G401.6 (cell line): ENCODE results near the gene RC3H1.
"Not testable (repeated sequence)": the region's sequence is repeated elsewhere in the genome, so short reads cannot be mapped to it uniquely, and the experiment has no call there.

Experiments used
- FAIRE-seq: peaks from 2 replicates; lab custom pipeline; 2012; peaks lifted over from hg19 to GRCh38; lab: Jason Lieb, UNC

RC3H1 gene

DNA sequence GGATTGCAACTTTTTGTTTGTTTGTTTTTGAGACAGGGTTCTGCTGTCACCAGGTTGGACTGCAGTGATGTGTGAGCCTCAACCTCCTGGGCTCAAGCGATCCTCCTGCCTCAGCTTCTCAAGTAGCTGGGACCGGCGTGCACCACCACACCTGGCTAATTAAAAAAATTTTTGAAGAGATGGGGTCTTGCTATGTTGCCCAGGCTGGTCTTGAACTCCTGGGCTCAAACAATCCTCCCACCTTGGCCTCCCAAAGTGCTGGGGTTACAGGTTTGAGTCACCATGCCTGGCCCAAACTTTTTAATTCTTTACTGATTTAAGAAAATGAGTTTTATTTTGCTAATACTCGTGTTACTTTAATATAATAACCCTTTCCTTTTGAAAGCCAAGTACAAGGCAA, 73.6 kb downstream of the RC3H1 start:
- no peak for FAIRE-seq

DNA sequence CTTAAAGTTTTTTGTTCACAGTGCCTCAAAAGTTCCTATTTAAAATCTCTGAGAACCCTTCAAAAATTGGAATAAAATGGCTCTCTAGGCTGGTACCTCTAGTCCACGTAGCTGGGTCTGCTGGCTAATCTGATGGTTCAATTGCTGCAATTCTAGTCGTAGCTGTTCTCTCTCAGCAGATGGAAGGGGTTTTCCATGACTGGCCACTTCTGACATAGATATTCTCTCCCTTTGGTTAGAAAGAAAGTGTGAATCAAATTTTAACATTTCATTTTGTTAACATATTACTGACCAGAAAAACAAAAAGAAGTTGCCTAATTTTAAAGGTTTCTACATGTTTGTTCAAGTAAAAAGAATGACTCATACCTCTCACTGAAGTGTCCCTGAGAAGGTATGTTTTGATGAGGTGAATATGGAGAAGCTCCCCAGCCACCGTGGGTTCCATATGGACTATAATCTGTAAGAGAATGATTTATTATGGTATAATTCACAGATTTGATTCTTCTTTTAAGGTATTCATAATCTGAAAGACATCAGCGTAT, 75.7 kb downstream of the RC3H1 start:
- FAIRE-seq: no peak

DNA sequence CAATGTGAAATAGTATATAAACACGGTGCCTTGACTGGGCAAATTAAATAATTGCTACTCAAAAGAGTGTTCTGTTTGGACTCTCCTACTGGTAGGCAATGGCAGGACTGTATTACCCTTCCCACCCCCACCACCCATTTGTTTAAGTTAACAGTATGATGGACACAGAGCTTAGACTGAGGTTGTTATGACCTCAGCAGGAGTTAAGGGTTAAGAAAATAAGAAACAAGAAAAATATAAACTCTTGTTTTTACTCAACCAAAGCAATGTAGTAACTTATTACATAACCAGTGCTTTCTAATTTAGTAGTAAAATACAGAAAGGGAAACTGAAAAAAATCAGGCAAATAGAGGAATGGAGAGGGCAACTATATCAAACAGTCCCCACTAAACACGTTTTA, 85.1 kb downstream of the RC3H1 start:
- FAIRE-seq: no peak

DNA sequence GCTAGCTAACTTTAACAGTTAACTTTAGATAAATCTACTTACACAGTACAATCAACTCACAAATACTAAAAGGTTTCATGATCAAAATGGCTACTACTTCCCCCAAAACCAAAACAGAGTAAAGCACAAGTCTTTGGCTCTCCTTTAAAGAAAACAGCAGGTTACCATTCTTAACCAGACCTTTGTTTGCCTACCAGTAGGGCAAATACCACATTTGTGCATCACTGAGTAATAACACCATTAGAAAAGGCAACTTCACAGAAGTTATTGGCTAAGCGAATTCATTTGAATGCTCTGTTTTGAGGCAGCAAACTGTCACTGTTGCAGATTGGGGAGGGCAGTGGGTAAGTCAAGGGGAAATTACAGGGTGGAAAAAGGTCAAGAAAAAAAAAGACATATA, 87.7 kb downstream of the RC3H1 start:
- no peak for FAIRE-seq

DNA sequence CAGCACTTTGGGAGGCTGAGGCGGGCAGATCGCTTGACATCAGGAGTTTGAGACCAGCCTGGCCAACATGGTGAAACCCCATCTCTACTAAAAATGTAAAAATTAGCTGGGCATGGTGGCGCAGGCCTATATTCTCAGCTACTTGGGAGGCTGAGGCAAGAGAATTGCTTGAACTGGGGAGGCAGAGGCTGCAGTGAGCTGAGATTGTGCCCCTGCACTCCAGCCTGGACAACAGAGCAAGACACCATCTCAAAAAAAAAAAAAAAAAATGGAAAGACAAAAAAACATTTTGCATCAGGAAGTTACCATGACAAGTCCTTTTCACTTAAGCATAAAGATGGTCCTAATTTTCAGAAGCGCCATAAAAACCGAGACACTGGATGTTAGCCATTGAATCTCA, 91.6 kb downstream of the RC3H1 start:
- not testable (repeated sequence) for FAIRE-seq

DNA sequence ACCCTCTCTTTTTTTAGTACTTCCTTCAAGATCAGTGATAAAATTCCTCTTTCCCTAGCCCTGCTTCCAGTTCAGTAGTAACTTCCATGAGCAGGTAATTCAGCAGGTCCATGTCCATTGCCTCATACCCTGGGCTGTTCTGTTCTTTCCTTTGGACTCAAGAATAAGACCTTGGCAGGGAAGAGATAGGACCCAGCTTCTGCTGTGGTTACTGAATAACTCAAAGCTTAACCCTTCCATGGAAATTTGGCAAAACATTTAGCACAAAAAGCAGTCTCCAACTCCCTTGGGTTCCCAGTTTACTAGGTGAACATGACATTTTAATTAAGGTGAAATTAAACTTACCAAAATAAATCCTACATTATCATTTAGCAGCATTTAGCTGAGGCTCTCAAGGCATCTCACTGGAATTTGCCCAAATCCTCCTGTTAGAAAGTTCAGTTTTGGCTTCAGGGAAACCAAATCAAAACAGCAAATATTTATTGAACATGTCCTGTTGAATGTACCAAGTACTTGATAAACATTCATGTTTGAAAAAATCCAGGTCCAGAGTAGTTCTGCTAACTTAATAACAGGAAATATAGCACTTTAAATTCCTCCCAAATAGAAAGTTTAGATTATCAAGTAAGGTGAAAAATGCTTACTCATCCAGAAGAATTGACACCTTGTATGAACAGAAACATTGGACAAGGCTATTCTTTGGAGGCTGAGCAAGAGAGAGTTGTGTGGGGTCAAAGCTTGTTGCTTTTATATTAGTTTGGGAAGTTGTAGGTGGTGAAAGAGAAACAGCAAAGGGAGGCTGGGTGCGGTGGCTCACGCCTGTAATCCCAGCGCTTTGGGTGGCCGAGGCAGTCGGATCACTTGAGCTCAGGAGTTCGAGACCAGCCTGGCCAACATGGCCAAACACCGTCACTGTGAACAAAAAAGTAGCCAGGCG, 96.6 kb downstream of the RC3H1 start:
- no peak for FAIRE-seq

DNA sequence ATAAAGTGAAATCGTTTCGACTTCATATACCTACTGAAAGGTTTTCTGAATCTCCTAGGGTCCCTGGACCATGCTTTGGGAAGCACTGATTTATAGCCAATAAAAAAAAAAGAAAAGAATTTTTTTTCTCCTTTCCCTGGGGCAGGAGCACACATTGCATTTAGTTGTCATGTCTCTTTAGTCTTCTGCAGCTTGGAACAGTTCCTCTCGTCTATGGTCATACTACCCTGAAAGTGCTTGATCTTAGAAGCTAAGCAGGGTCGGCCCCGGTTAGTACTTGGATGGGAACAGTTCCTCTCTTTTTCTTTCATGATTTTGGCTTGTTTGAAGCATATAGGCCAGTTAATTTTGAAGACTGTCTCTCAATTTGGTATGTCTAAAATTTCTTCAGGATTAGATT, 101.3 kb downstream of the RC3H1 start:
- no peak for FAIRE-seq

DNA sequence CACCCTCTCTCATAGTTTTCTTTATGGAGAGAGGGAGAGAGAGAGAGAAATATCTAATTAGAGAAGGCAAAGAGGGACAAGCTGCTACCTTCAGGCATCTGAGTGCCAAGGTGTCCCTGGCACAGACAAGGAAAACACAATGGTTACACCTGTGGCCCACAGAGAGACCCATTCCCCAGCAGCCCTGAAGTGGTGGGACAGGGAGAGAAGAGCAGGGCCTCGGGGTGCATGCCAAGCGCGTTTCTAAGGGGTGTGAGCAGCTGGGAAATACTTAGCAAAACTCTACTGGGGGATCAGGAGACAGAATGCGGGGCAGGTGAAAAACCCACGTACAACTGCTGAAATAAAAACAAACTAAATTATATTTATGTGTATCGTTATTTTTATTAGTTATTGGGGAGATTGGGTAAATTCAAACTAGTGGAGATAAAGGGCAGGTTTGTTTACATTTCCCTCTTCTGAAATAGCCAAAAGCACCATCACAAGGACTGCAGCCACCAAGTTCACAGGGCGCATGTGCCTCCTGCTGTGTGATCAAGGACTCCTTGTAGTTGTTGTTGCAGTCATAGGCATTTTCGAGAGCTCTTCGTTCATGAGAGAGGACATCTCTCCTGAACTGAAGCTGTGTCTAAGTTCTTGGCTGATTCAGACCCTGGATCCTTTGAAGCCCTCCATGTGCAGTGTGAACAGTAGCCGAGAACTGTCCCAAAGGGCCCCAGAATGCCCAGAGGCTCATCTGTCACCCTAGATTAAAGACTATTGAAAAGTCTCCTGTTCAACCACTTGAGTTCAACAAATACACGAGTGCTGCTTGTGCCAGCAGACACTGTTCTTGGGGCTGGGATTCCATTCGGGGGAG, 104.3 kb downstream of the RC3H1 start:
- no peak for FAIRE-seq

DNA sequence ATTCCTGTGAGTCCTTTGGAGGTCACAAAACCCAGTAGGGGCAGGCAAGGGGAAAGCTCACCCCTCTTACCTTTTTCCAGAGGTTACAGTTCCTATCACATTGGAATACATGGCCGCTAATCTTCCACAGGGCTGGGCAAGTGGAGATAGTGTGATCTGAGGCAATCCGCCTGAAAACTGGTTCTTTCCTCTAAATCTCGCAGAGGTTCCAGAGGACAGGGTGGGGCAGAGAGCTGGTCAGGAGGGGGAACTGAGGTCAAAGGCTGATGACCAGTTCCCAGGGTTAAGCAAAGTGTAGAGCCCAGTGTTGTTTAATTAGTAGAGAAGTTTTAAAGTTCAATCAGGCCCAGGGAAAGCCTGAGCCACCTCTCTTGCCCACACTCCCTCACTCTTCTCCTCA, 105.0 kb downstream of the RC3H1 start, which contains the start of gene SERPINC1:
Gene SERPINC1 (minus strand): TSS at position 179 of the 400 bp plus-strand sequence. CDS start 68 bp downstream, at position 111.
- no peak for FAIRE-seq

DNA sequence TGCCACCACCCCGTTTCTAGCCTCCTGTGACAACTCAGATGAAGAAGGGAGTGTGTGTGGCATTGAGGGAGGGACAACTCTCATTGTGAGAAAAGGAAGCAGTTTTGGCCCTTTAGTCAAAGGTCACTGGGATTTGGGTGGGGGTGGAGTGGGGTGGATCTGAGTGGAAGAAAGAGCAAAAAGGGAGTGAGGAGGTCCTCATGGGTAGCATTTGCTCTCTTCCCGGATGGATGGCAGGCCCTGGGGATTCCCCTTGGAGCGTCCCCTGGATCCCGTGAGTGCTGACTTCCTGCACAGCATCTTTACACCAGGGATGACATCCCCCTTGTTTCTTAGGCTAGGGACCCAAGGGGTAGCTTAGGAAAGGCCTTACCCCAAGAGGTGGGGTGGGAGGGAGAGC, 105.5 kb downstream of the RC3H1 start:
- no peak for FAIRE-seq

DNA sequence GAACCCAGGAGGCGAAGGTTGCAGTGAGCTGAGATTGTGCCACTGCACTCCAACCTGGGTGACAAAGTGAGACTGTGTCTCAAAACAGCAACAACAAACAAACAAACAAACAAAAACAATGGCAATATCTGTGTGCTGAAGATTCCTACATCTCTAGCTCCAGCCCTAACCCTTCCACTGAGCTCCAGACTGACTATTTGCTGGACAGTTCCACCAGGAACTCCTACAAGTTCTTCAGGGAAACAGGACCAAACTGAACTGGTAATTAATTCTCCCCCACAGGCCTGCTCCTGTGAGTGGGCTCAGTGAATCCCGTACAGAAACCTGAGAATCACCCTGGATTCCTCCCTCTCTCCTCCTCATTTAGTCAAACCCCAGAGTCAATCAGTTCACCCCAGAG, 106.6 kb downstream of the RC3H1 start:
- no peak for FAIRE-seq

DNA sequence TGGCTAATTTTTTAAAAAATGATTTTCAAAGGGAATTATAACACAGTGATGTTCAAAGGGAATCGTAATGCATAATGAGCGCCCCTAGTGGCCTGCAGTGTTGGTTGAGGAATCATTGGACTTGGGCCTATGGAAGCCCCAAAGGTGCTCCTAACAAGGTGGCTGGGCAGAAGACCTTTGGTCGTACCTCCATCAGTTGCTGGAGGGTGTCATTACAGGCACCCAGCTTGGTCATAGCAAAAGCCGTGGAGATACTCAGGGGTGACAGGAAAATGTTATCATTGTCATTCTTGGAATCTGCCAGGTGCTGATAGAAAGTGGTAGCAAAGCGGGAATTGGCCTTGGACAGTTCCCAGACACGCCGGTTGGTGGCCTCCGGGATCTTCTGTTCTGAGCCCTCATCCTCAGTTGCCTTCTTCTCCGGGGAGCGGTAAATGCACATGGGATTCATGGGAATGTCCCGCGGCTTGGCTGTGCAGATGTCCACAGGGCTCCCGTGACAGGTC, 107.7 kb downstream of the RC3H1 start:
- FAIRE-seq: no peak

DNA sequence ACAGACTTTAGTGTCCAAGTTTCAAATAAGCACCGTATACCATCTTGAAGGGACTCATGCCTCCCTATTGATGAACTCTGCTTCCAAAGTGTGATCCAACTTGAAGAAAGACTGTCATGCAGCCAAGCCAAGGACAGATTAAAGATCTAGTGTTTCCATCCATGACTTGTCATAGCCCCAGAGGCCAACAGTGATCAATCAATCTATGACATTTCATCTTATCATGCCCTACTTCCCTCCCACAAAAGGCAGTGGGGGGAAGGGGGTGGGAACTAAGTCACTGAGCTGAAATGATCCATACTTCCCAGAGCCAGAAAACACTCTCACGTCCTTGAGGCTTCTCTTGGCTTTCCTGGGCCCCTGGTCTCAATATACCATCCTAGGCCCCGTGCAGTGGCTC, 109.0 kb downstream of the RC3H1 start:
- no peak for FAIRE-seq

DNA sequence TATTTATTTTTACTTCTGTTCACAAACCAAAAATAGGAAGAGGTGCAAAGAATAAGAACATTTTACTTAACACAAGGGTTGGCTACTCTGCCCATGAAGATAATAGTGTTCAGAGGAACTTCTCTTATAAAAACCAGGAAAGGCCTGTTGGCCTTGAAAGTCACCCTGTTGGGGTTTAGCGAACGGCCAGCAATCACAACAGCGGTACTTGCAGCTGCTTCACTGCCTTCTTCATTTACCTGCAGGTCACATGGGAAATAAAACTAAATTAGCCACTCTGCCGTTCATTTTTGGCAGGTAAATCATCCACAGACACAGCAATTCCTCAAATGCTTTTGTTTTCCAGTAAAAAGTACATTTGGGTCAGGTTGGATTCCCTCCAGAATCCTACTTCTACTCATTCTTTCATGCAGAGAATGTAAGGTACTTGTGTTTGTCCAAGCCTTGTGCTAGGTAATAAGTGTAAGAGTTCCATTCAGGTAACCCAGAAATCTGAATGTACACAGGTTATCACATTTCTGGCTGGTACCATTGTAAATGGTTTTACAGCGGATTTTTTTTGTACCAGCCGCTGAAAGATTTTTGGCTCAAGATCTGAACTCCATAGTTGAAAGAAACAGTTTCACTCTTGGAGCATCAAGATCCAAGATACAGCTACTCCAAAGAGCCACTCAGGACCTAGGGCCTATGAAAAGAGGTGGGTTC, 118.2 kb downstream of the RC3H1 start:
- no peak for FAIRE-seq

DNA sequence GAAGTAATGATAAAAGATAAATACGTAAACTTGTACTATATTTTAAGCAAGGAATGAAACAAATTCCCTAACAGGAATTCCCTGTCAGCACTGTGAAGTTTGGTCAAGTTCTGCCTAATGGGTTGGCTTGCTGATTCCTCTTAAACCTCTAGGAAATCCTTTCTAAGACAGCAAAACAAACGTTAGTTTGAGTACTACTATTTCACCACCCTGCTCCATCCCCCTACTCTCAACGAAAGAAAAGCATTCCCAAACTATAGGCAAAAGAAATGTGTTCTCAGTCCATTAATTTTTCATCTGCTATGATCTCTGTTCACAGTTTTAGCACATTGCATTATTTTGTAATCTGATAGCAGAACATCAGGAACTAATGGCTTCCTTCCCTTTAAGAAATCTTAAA, 121.2 kb downstream of the RC3H1 start:
- no peak for FAIRE-seq

DNA sequence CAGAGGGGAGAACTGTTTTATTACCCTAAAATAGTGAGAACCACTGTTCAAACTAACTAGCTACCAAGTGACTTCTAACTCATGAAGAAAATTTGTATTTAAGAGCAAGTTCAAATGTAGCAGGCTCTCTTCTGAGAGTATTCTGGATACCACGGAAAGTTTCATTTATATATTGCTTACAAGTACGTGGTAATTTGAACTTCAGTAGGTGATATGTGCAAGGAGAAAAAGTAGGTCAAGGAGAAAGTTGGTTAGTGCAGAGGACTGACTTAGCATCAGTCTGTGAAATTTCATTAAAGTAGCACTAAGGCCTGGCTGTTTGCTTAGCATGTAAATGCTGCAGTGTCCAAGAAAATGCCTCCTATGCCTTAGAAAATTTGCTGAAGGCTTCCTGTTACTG, 121.7 kb downstream of the RC3H1 start:
- no peak for FAIRE-seq

DNA sequence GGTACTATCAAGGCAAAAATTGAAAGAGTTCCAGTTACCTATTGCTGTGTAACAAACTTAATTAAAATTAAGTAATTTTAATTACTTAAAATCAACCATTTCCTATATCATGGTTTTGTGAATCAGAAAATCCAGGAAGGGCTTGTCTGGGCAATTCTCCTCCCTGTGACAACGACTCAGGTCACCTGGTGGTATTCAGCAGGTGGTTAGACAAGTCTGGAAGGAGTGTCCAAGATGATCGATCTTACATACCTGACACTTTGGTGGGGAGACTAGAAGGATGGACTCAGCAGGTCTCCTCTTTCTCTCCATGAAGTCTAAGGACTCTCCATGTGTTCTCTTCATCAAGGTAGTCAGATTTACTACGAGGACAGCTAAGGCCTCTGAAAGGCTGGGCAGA, 128.0 kb downstream of the RC3H1 start:
- FAIRE-seq: no peak

DNA sequence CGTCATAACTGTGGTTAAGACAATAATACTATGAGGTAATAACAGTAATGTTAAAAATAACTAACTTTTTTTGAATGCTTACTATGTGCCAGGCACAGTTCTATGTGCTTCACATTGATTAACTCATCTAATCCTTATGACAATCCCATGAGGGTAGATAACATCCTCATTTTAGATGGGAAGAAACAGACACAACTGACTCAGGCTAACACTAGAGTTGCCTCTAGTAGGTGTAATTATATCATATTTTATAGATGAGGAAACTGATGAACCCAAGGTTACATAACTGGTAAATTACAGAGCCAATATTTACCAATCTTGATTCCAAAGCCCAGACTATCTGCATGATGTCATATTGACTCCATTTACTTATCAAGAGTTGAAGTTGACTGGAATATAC, 128.5 kb downstream of the RC3H1 start:
- FAIRE-seq: no peak

DNA sequence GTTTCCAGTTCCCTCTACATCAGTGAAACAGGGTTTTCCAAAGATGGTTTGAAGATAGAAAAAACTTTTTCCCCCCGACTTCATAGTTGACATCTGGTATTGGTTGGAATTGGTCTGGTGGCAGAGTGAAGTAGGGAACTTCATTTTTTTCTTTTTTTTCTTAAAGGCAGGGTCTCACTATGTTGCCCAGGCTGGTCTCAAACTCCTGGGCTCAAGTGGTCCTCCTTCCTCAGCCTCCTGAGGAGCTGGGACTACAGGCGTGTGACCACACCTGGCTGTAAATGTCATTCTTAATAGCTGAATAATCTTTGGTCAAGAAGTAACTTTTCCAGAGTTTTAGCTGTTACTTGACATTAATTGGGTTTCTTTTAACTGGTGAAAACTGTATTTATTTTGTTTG, 132.3 kb downstream of the RC3H1 start:
- no peak for FAIRE-seq

DNA sequence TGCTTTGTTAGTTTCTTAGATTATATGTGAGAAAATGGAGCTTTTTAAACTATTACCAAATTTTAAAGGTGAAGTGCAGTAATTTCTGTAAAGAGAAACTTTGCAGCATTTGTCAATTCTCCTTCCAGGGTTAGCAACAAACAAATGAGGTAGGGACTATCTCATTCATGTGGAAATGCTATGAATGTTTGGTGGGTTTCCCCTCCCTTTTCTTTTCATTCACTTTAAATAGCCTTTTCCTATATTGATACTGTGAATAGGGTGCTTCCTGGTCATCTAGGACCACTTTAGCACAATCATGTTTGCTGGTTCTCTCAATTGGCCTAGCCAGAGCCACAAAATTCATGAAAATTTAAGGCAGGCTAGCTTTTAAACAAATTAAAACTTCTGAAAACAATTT, 133.4 kb downstream of the RC3H1 start:
- FAIRE-seq: no peak

DNA sequence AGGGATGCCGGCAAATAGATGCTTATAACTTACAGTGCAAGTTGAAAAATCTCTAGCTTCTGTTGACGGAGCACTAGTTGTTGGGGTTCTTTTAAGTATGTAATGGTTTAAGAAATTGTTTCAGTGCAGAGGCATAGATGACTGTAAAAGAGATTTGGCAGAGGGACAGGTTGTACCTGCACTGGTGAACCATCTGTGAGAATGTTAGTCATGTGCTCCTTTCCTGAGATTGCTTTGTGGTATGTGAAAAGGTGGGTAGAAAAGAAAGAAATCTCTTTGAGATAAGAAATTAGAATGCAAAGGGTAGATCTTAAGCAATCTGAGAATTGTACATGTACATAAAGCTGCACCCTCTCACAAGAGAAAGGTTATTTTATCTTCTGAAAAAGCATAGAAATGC, 134.5 kb downstream of the RC3H1 start:
- no peak for FAIRE-seq
